Iris pigment epithelial cell (primary cell): ENCODE measurements around the gene DAB1.

Experiments
- DNase-seq: peaks from one replicate; pipeline ENCODE4 v3.0.0-alpha.2; 2011; ENCODE audit warnings: low read depth

The DAB1 gene

DNA sequence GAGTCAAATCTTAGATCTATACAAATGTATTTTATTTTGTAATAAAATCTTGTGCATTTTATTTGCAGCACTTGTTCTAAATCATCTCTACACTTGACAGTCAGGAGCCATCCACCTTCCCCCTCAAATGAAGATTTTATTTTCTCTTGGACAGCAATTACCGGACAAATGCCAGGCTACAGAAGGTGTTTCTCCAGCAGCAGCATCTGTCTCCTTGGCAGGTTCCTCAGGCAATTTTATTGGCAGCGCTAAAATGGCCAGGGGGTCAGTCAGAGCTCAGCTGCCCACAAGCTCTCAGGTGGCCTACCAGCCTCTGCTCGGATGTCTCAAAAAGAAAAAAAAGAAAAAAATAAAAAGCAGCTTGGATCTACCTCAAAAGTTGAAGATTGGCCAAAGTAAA is 107.6 kb downstream of the DAB1 start:
- DNase-seq = no peak

DNA sequence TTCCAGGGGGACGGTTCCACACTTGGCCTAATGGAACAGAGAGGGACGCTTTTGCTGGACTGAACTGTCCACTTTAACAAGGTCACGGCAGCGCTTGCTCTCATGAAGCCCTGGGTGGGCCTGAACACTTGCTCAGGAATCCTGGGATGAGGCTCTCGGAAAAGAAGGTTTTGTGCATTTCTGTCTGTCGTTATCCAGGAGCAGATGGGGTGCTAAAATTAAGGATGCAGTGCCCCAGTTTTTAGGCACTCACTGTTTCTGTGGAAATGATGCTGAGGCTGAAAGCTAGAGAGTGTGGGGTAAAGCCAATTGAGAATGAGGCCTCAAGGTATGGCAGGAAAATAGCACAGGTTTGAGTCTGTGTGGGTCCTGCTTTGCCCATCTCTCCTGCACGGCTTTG is 111.0 kb downstream of the DAB1 start:
- no peak for DNase-seq

GRCh38 chr1:57311411-57311810 is 112.4 kb downstream of the DAB1 start:
- no peak for DNase-seq

GRCh38 chr1:57311006-57311405 is 112.9 kb downstream of the DAB1 start:
- no peak for DNase-seq

- DNase-seq = no peak
Measured at GRCh38 chr1:57309630-57310029, 114.2 kb downstream of the DAB1 start.

- no peak for DNase-seq
Measured at GRCh38 chr1:57307392-57308170, 116.3 kb downstream of the DAB1 start.

DNA sequence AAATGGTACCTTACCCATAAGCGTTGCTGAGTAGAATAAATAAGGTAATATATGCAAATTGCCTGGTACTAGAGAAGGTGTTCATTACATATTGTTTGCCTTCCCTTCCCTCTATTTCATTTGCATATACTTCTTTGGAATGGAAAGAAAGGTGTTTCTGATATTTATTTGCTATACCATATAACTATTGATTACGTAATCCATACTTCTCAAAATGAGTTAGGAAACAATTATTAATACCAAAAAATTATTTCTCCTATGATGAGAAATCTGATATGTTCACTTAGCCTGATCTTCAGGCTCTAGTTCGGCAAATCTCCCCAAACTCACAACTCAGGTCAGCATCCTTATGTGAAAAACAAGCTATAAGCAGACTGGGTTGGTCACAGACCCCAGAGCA is 119.3 kb downstream of the DAB1 start:
- DNase-seq = no peak

- no peak for DNase-seq
Measured at GRCh38 chr1:57302812-57303596, 120.9 kb downstream of the DAB1 start.

- no peak for DNase-seq
Measured at GRCh38 chr1:57300186-57300585, 123.7 kb downstream of the DAB1 start.

- DNase-seq = no peak
Measured at GRCh38 chr1:57296726-57297250, 127.1 kb downstream of the DAB1 start.

GRCh38 chr1:57295326-57295725 is 128.5 kb downstream of the DAB1 start:
- DNase-seq = no peak

- DNase-seq = no peak
Measured at GRCh38 chr1:57294177-57294576, 129.7 kb downstream of the DAB1 start.

GRCh38 chr1:57293214-57293613 is 130.6 kb downstream of the DAB1 start:
- no peak for DNase-seq

- no peak for DNase-seq
Measured at GRCh38 chr1:57289781-57290180, 134.1 kb downstream of the DAB1 start.

DNA sequence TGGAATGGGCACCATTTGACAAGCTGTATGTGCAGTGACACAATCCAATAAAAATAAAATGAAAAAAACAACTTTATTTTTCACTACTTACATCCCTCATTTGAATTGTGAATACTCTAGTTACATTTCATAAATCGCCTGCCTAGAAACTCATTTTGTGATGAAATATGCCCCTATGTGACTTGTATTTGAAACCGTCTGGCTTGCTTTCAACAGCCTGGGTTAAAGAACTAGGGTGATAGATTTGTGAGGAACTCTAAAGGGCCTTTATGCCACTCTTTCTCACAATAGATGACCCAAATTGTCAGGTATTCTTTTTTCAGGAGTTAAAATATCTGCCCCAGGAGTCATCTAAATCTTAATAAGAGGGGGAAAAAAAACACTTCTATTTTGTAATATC is 137.9 kb downstream of the DAB1 start:
- no peak for DNase-seq

DNA sequence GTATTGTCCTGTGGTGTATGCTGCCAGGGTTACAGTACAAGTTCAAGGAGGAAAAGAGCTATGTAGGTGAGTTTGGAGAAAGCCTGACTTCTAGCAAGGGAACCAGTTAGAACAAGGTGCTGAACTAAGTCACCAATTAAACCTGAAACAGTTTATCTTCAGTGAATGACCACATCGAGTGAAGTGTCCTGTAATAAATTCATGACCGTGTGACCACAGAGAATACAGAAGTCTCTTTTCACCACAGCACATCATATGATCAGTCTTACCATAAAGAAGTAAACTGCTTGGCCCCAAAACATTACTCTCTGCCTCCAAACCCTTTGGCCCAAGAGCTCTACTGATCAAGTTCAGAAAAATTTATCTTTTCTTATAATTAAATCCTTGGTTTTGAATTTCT is 141.4 kb downstream of the DAB1 start:
- no peak for DNase-seq

- DNase-seq = no peak
Measured at GRCh38 chr1:57281324-57281723, 142.5 kb downstream of the DAB1 start.

DNA sequence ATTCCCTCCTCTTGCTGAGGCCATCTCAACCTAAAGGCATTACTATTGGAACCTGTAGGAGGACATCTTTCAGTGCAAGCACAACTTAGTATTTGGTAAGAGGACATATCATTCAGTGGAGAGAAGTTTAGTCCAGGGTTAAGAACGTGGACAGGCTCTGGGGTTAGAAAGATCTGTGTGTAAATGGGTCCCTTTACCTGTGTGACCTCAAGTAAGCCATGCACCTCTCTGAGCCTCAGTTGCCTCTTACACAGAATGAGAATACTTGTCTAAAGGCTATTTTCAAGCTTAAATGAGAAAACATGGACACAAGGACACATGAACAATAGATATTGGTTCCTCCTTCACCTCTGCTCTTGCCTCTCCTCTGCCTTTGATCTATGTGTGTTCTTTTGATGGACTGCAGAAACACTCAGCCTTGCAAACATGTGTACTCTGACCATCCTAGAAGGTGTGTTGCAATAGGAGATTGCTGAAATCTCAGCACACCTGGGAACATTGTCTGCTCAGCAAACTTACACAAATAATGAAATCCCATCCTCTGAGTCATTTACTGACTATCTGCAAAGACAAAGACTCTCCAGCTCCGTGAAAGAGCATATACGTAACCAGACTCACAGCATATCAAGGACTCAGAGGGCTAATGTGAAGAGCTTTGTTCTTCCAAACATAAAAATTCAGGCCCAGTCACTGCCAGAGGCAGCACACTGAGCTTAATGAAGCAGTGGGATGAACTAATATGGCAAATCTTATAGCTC is 143.8 kb downstream of the DAB1 start:
- DNase-seq = peak; percentile 7

- no peak for DNase-seq
Measured at GRCh38 chr1:57278558-57278957, 145.3 kb downstream of the DAB1 start.

DNA sequence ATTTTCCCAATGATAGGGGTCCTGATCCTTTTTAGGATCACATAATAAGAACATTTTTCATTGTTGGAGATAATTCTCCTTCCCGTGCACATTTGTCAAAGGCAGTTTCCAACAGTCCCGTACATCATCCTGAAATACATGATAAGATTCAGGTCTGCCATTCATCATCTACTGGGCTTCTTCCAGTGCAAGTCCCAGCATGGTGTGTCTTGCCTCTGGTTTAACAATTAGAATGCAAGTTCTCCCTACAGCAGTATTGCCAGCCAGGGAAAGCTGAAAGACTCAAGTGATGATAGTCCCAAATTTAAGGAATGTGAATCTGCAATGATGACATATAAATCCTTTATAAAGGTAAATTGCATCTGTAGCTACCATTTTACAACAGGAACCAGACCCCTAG is 146.2 kb downstream of the DAB1 start:
- no peak for DNase-seq

DNA sequence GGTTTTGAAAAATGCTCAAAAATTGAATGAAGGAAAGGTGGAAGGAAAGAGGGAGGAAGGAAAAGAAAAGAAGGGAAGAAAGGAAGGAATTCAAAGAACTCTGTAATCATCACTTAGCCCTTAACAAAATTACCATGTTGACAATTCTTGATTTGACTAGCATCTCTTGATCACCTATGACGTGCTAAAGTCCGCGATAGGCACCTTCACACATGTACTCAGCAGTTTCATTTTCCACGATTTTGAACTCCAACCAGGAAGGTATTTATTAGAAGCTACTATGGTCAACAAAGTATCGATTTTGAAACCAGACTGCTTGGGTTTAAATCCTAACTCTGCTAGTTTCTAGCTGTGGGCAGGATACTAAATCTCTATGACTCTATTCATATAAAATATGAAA is 146.9 kb downstream of the DAB1 start:
- no peak for DNase-seq

DNA sequence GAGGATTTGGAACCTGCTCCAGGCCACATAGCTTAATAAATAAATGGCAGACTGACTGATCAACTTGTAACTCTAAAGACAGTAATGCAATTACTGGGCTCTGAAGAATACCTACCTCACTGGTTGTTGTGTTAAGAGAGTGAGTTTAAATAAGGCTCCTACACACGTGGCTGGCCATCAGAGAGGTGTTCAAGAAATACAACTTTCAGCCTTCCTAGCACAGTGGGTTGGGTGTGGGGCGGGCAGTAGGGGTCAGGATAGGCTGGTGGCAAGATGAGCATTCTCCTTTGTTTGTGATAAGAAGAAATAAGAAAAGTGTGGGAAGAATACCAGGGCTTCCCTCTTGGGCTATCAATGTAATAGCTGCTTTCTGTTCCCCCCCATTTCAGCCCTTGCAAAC is 151.3 kb downstream of the DAB1 start:
- no peak for DNase-seq

- no peak for DNase-seq
Measured at GRCh38 chr1:57272150-57272549, 151.7 kb downstream of the DAB1 start.
